ENCODE results near the gene VARS2.
"Not testable (repeated sequence)": the region's sequence is repeated elsewhere in the genome, so short reads cannot be mapped to it uniquely, and the experiment has no call there.

Gene VARS2

GRCh38 chr6:30900863-30901417 lies 13.1 kb upstream of the VARS2 start:
- H3K9me3 Mint-ChIP-seq = no peaks in the 10 kb centered on the region
- peaks cover 14 to 19% of the 10 kb centered on the region in 2 donors for H3K36me3 Mint-ChIP-seq
- DNase-seq (no peak), ATAC-seq (replicated peaks) (peak in 1 of 2 donors; percentile 31)
- peaks cover 11 to 15% of the 10 kb centered on the region in 2 donors for H3K4me1 Mint-ChIP-seq
- no peak overlapping the region for H3K4me3 Mint-ChIP-seq
- H3K27ac Mint-ChIP-seq = peak overlapping the region; percentile 31
- H3K27me3 Mint-ChIP-seq = no peaks in the 10 kb centered on the region

- no peaks in the 10 kb centered on the region for H3K9me3 Mint-ChIP-seq
- H3K36me3 Mint-ChIP-seq = peaks cover 13 to 18% of the 10 kb centered on the region in 2 donors
- ATAC-seq (replicated peaks) = no peak
- no peaks in the 10 kb centered on the region for H3K27me3 Mint-ChIP-seq
- no peak overlapping the region for H3K4me3 Mint-ChIP-seq
- no peak overlapping the region for H3K27ac Mint-ChIP-seq
- peaks cover 11 to 15% of the 10 kb centered on the region in 2 donors for H3K4me1 Mint-ChIP-seq
- no peak for DNase-seq
These were observed 12.6 kb upstream of the VARS2 start for GRCh38 chr6:30901436-30901835.

- Mint-ChIP-seq H3K36me3 (peaks cover 13 to 18% of the 10 kb centered on the region in 2 donors), H3K4me1 (peaks cover 11 to 15% of the 10 kb centered on the region in 2 donors), H3K4me3 (peak overlapping the region in 1 of 2 donors; percentile 1)
- not testable (repeated sequence) for H3K9me3 Mint-ChIP-seq; DNase-seq; H3K27ac Mint-ChIP-seq; ATAC-seq (replicated peaks); H3K27me3 Mint-ChIP-seq
These were observed 11.8 kb upstream of the VARS2 start for GRCh38 chr6:30902196-30902595.

- H3K4me1 Mint-ChIP-seq = peaks cover 11 to 15% of the 10 kb centered on the region in 2 donors
These were observed 11.3 kb upstream of the VARS2 start for GRCh38 chr6:30902709-30903108.

GRCh38 chr6:30903236-30903635 lies 10.8 kb upstream of the VARS2 start:
- H3K9me3 Mint-ChIP-seq = no peaks in the 10 kb centered on the region
- peak overlapping the region; percentile 2 for H3K27ac Mint-ChIP-seq
- DNase-seq = no peak
- peak; percentile 31 to 37 for ATAC-seq (replicated peaks)
- peaks cover 13 to 19% of the 10 kb centered on the region in 2 donors for H3K4me1 Mint-ChIP-seq
- no peak overlapping the region for H3K4me3 Mint-ChIP-seq
- peaks cover 13 to 15% of the 10 kb centered on the region in 2 donors for H3K36me3 Mint-ChIP-seq
- H3K27me3 Mint-ChIP-seq = no peaks in the 10 kb centered on the region

More at GRCh38 chr6:30902709-30903108, 11.3 kb upstream of the VARS2 start:
- ATAC-seq (replicated peaks) (peak; percentile 31 to 46), DNase-seq (no peak)
- H3K9me3 Mint-ChIP-seq = no peaks in the 10 kb centered on the region
- H3K27ac Mint-ChIP-seq = peak overlapping the region; percentile 2
- H3K4me3 Mint-ChIP-seq = peak overlapping the region; percentile 1 to 11
- no peaks in the 10 kb centered on the region for H3K27me3 Mint-ChIP-seq
- H3K36me3 Mint-ChIP-seq = peaks cover 13 to 18% of the 10 kb centered on the region in 2 donors

GRCh38 chr6:30907290-30907757 lies 6.7 kb upstream of the VARS2 start:
- DNase-seq; ATAC-seq (replicated peaks); H3K27me3 Mint-ChIP-seq; H3K9me3 Mint-ChIP-seq: not testable (repeated sequence)
- peaks cover 22 to 37% of the 10 kb centered on the region in 2 donors for H3K4me1 Mint-ChIP-seq
- H3K4me3 Mint-ChIP-seq = peak overlapping the region; percentile 85 to 90
- peak overlapping the region; percentile 88 for H3K27ac Mint-ChIP-seq
- H3K36me3 Mint-ChIP-seq = peaks cover 18 to 19% of the 10 kb centered on the region in 2 donors

GRCh38 chr6:30907758-30908591 lies 6.1 kb upstream of the VARS2 start, which contains the start of gene GTF2H4:
TSS of gene GTF2H4 (plus strand) at chr6:30908207.
- DNase-seq (peak; percentile 94), ATAC-seq (replicated peaks) (peak; percentile 98 to 99)
- Mint-ChIP-seq H3K36me3 (peaks cover 20 to 22% of the 10 kb centered on the region in 2 donors), H3K9me3 (no peaks in the 10 kb centered on the region), H3K27me3 (no peaks in the 10 kb centered on the region), H3K4me3 (peak within 1 kb of the TSS; percentile 85 to 90), H3K4me1 (peaks cover 17 to 35% of the 10 kb centered on the region in 2 donors), H3K27ac (peak within 1 kb of the TSS; percentile 88)

GRCh38 chr6:30908700-30909099 lies 5.3 kb upstream of the VARS2 start:
- Mint-ChIP-seq H3K27me3 (no peaks in the 10 kb centered on the region), H3K36me3 (peaks cover 24 to 27% of the 10 kb centered on the region in 2 donors), H3K4me1 (peaks cover 21 to 40% of the 10 kb centered on the region in 2 donors), H3K9me3 (no peaks in the 10 kb centered on the region), H3K27ac (peak overlapping the region; percentile 88), H3K4me3 (peak overlapping the region; percentile 85 to 90)
- ATAC-seq (replicated peaks) (no peak), DNase-seq (no peak)

- H3K9me3 Mint-ChIP-seq; H3K4me3 Mint-ChIP-seq; H3K27ac Mint-ChIP-seq; H3K27me3 Mint-ChIP-seq; DNase-seq; ATAC-seq (replicated peaks): not testable (repeated sequence)
- peaks cover 24 to 27% of the 10 kb centered on the region in 2 donors for H3K36me3 Mint-ChIP-seq
- peaks cover 32 to 56% of the 10 kb centered on the region in 2 donors for H3K4me1 Mint-ChIP-seq
These were observed 3.6 kb upstream of the VARS2 start for GRCh38 chr6:30910473-30910872.

- Mint-ChIP-seq H3K36me3 (peaks cover 44 to 49% of the 10 kb centered on the region in 2 donors), H3K27ac (peak overlapping the region; percentile 49)
These were observed 1.1 kb upstream of the VARS2 start for GRCh38 chr6:30912746-30913520.

GRCh38 chr6:30913721-30914075 lies 340 bp upstream of the VARS2 start:
- H3K27me3 Mint-ChIP-seq = no peaks in the 10 kb centered on the region
- peaks cover 33 to 73% of the 10 kb centered on the region in 2 donors for H3K4me1 Mint-ChIP-seq
- H3K27ac Mint-ChIP-seq = peak overlapping the region; percentile 93
- DNase-seq (no peak), ATAC-seq (replicated peaks) (no peak)
- peaks cover 48 to 55% of the 10 kb centered on the region in 2 donors for H3K36me3 Mint-ChIP-seq
- H3K4me3 Mint-ChIP-seq = peak overlapping the region; percentile 90 to 98
- H3K9me3 Mint-ChIP-seq = no peaks in the 10 kb centered on the region

More at GRCh38 chr6:30912746-30913520, 1.1 kb upstream of the VARS2 start:
- DNase-seq (no peak), ATAC-seq (replicated peaks) (no peak)
- H3K4me3 Mint-ChIP-seq = peak overlapping the region; percentile 90 to 98
- no peaks in the 10 kb centered on the region for H3K9me3 Mint-ChIP-seq
- H3K4me1 Mint-ChIP-seq = peaks cover 39 to 80% of the 10 kb centered on the region in 2 donors
- no peaks in the 10 kb centered on the region for H3K27me3 Mint-ChIP-seq

GRCh38 chr6:30914854-30915590 lies 984 bp downstream of the VARS2 start:
- no peak for DNase-seq
- H3K36me3 Mint-ChIP-seq = peaks cover 47 to 64% of the 10 kb centered on the region in 2 donors
- H3K4me1 Mint-ChIP-seq = peaks cover 28 to 64% of the 10 kb centered on the region in 2 donors
- H3K4me3 Mint-ChIP-seq = peak overlapping the region; percentile 90 to 98
- no peaks in the 10 kb centered on the region for H3K27me3 Mint-ChIP-seq
- H3K27ac Mint-ChIP-seq = peak overlapping the region; percentile 93
- ATAC-seq (replicated peaks) = peak in 1 of 2 donors; percentile 3
- no peaks in the 10 kb centered on the region for H3K9me3 Mint-ChIP-seq

GRCh38 chr6:30915591-30915946 lies 1.5 kb downstream of the VARS2 start:
- peak overlapping the region; percentile 90 to 98 for H3K4me3 Mint-ChIP-seq
- H3K27ac Mint-ChIP-seq = no peak overlapping the region
- no peaks in the 10 kb centered on the region for H3K27me3 Mint-ChIP-seq
- no peak for DNase-seq
- no peaks in the 10 kb centered on the region for H3K9me3 Mint-ChIP-seq
- peaks cover 28 to 62% of the 10 kb centered on the region in 2 donors for H3K4me1 Mint-ChIP-seq
- H3K36me3 Mint-ChIP-seq = peaks cover 52 to 70% of the 10 kb centered on the region in 2 donors
- ATAC-seq (replicated peaks) = no peak
